HG03354 (cell line): ENCODE results near the gene PRKCA.

Source experiments
- ATAC-seq: cut with Tn5 transposase; IDR thresholded peaks from one replicate; pipeline ENCODE4 v1.9.1; 2021; ENCODE audit warnings: mild to moderate bottlenecking; ENCODE audit not compliant: unreplicated experiment, poor library complexity, severe bottlenecking

Gene PRKCA

DNA sequence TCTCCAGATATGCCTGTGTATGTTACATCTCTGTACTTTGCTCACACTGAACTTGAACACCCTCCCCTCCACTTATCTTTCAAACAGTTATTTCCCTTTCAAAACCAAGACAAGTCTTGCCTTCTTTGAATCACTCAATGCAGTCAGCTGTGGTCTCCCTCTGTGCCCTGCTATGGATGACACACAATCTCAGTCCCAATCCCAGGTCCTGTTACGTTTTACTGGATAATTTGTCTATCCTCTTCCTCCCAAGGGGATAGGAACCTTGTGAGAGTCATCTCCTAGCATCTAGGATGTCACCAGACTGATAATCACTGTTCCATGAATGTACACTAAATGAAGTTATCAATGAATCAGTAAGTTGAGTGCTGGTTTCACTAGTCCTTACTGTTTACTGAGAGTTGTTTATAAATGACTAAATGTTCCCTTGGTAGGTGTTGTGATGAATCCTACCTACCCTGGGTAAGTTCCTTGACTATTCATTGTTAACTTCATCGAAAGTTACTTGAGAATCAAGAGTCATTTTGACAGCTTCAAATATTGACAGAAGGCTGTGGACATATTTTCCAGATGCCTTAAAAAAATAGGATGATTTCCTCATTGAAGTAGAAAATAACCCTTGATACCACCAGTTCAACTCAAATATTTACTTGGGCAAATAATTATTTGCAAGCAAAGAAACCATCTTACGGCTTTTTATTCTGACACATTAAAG is 244.9 kb downstream of the PRKCA start:
- peak; percentile 52 for ATAC-seq

DNA sequence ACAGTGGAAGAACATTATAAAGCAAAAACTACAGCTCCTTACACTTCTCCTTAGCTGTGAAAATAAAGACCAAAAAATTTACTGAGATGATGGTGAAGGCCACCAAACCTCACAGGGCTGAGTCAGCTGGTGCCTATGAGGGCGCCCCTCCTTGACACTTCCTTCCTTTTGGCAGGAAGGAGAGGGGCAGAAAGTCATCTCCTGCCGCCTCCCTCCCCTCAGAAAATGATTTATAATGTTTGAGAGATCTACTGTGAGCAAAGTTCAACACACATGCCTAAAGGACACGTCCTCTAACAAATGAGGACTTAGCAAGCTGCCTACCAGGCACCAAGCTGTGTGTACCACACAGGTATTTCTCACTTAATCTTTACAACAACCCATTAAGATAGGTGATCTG is 245.7 kb downstream of the PRKCA start:
- no peak for ATAC-seq

DNA sequence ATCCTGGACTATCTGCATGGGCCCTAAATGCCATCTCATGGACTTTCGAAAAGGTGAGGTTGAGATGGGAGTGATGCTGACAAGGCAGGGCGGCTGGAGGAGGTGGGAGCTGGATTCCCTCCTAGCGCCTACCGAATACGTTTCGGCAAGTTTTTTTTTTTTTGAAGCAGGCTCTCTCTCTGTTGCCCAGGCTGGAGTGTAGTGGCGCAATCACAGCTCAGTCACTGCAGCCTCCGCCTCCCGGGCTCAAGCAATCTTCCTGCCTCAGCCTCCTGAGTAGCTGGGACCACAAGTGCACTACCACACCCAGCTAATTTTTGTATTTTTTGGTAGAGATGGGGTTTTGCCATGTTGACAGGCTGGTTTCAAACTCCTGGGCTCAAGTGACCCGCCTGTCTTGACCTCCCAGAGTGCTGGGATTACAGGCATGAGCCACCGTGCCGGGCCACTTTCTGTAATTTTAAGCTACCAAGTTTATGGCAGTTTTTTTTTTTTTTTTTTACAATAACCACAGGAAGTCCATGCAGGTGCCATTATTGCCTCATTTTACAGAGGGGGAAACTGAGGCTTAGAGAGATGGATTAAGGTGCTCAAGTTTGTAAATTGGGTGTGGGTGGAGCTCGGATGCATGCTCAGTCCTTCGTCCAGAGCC is 246.4 kb downstream of the PRKCA start:
- ATAC-seq: no peak

DNA sequence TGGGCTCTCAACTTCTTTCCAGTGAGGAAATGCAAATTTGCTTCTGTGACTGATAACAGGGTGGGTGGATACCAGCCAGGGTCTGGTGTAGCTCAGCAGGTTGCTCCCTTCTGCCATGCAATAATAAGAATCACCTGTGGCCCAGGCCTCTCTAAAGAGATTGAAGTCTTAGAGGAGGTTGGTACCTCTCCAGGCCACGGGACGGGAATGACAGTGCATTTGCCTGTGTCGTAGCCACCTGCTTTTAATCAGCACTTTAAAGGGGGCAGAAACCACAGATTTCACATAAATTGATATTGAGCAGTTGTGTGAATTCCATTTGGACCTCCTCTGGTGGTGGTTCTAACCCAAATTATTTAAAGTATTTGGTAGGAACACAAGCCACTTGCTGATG is 246.9 kb downstream of the PRKCA start:
- ATAC-seq: no peak

DNA sequence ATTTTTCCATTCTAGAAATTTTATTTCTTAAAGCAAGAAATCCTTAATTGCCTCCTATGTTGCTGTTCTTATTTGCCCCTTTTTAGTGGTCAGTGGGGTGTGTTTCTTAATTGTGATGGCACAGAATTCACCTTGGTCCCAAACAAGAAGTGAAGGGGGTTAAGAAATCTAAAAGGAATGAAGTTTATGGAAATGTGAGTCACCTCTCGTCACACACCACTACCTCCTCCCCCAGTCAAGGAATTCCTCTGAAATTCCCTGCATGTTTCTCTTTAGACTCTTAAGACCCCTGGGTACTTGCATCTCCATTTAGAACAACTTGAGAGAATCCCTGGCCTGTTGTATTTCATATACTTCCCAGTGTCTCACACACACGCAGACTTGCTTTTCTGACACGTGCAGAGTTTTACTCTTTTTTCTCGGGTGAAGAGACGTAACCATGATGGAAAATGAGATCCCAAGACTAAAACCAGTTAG is 247.4 kb downstream of the PRKCA start:
- no peak for ATAC-seq

DNA sequence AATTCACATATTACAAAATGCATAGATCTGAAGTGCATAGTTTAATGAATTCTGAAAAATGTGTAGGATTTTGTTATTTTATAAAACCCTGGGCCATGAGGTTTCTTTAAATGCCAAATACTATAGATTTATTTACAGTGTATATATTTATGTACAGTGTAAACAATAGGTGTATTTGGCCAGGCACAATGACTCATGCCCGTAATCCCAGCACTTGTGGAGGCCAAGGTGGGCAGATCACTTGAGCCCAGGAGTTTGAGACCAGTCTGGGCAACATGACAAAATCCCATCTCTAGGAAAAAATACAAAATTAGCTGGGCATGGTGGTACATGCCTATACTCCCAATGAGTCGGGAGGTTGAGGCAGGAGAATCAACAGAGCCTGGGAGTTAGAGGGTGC is 249.4 kb downstream of the PRKCA start:
- ATAC-seq: no peak

DNA sequence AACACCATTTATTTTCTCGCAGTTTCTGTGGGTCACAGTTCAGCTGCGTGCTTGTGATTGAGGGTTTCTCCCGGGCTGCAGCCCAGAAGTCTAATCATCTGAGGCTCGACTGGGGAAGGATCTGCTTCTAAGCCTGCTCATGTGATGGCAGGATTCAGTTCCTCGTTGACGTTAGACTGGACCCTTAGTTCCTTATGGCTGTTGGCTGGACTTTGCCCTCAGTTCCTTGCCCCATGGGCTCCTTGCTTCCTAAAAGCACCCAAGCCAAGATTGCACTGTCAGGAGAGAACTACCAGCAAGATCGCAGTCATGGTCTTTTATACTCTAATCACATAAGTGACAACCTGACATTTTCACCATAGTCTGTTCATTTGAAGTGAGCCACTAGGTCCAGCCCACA is 250.0 kb downstream of the PRKCA start:
- ATAC-seq: no peak

DNA sequence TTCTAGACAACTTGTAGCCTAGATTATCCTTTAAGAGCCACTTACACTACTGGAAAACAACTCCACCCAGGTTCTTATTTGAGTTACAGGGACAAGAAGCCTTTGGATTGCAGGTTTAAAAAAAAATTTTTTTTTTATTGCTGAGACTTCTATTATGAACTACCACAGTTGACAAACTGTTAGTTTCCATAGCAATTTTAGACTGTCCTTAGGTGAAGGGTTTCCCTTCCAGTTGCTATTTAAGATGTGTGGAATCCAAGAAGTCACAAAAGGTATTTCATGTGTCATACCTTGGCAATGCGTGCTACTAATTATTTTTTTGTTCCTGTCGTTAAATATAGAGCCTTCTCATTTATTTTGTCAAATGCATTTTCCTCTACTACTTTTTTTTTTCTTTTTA is 253.2 kb downstream of the PRKCA start:
- no peak for ATAC-seq

DNA sequence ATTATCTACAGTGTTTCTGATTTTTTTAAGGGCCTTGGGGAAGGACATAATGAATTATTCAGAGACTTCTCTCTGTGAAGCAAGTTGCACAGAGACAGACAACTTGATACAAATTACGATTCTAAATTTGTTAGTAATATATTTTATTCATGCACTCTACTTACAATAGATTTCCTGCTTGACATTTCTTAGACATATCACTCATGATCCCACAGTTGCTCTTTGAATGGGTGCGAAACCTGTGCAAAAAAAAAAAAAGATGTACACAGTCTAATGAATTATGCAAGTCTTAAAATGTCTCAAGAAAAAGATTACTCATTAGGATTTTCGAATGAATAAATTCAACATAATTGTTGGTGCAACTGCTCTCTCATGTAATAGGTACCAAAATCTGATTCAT is 254.8 kb downstream of the PRKCA start:
- no peak for ATAC-seq

DNA sequence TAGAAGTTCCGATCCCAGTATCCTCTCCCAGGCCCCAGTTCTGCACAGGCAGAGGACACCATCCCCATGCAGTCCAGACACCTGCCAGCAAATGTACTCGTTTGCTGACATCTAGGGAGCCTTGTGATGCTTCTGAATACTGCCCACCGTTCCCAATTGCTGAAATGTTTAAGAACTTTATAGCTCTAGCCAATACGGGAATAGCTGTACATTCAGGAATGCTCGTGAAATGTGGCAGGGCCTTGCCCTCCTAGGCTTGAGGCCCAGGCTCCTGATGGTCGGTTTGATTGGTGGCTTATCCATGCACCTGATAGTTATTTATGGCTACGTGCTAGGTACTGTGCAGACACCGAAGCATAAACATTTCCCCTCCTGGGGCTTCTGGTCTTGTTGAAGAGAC is 255.5 kb downstream of the PRKCA start:
- ATAC-seq: no peak

DNA sequence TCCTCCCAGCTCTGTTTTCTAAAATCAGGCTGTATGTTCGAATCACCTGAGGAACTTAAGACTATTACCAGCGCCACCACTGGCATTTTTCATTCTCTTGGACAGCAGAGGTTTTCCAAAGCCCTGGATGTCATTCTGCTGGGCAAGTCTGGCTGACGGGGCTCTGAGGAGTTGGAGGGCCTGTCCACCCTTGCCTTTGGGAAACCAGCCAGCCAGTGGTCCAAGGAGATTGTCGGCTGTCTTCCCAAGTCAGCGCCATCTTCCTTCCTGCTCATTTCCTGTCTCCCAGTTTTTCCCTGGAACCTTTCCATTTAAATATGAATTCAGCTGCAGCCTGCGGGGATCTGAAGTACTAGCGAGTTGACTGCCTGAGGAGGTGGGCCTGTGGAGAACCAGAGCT is 258.3 kb downstream of the PRKCA start:
- ATAC-seq: no peak

DNA sequence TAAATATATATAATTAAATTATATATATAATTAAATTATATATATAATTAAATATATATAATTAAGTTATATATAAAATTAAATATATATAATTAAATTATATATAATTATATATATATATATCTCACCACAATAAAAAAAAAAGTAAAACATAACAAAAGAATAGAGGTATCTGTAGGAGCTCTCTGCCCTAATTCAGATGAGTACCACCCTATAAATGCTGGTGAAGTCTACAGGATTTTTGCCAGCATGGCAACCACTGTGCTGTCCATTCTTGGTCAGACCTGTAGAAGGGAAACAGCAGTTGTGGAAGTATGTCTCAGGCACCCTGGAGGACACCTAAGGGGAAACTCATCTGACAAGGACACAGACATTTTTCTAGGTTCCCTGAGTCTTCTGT is 259.7 kb downstream of the PRKCA start:
- no peak for ATAC-seq

DNA sequence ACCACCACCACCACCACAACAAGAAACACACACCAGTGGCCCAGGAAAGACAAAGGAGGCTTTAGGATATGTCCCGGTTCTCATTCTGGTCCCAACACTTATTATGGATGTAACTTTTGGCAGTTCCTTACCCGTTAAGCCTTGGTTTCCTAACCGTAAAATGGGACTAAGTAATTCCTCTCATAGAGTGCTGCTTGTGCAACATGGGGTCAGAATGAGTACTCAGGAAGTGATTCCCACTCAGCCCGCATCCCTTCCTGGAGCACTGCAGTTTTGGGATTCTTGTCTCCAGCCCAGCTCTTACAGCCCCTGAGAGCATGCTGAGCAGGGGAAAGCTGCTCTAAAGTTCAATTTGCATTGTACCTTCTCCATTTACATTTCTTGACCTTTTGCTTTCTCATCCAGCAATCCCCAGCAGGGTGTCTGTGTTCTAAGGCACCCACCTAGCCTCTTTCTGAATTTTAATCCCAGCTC is 262.6 kb downstream of the PRKCA start:
- no peak for ATAC-seq

DNA sequence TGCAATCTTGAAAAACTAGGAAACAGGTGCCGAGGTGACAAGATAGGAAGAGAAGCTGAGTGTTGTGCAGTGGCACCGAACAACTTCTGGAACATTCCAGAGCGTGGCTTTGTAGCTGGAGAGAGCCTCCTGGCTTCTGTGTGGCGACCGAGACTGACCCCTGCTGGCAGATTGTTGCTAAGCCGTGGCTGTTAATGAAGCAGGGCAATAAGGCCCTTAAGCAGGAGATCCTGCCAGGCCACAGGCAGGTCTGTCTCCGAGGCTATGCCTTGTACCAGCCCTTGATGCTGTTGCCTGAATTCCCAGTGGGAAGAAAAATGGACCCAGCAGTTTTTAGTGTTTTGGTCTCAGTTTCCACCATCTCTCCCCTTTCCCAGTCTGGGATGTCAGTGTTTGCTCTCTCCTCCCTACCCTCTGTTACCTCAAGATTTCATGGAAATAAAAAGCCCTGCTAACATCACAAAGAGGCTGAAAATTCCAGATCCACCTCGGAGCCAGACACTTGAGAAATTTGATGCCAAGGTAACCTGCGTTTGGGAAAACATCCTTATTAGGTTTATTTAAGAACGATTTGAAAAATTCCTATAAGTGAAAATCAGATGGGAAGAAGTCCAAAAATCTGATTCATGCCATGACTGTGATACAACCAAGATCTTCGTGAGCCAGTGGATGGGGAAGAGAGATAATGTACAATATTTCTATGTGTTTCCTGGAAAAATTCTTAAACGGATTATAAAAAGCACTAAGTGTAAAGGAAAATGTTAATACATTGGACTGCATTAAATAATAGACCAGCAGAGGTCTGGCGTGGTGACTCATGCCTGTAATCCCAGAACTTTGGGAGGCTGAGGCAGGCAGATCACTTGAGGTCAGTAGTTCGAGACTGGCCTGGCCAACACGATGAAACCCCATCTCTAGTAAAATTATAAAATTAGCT is 265.1 kb downstream of the PRKCA start:
- ATAC-seq: peak; percentile 76

DNA sequence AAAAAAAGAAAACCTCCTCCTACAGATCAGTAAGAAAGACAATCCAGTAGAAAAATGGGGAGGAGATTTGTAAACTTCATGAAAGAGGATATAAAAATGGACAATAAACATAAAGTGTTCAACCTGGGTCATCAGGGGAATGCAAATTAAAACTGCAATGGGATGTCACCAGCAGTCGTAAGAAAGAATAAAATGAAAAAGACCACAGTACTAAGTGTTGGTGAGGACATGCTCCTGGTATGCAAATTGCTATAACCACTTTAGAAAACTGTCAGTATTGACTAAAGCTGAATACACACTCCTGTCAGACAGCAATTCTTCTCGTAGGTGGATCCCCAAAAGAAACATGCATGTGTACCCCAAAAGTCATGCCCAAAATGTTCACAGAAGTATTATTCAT is 267.2 kb downstream of the PRKCA start:
- no peak for ATAC-seq

DNA sequence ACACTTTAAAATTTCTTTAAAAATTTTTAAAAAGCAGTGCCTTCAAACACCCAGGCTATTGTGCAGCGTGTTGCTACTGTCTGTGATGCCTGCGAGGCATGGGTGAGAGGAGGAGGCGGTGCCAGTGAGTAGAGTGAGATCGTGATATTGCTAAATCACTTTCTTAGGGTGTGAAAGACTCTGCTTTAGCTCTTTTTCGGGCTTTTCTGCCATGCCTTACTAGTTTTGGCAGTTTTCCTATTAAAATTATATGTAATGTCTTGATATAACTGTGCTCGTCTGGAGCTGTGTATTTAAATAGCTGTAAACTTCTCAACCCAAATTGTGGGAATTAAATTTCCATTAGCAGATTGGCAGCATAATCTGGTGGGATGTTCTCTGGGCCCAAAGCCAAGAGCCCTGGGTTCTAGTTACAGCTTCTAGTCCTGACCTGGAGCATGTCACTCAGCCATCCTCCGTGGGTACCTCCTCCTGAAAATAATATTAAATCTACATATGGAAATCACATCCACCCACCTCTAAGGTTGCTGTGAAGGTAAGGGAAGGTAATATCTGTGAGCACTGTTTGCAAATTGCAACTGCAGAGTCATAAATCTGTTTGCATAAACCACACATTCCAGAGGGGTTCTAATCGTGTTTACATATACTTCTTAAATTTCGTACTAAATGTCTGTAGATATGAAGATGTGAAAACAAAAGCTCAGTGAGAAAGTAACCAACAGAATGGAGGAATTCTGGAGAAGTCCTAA is 268.2 kb downstream of the PRKCA start:
- ATAC-seq: no peak

DNA sequence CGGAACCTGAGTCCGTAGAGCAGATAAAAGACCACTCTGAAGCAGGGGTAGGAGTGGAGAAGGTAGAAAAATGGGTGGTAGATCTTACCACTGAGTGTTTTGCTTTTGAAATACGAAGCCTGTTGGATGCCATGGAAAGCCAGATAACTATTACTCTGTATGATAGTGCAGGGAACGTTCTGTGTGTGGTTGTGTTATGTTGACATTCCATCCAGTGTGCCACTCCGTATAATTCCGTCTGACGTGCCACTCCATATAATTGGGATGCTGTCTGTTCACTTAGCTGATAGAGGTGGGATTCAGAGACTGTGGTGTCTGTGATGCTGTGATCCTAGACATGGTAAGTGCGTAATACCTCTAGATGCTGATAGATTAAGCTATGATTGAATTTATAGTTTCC is 269.3 kb downstream of the PRKCA start:
- no peak for ATAC-seq

DNA sequence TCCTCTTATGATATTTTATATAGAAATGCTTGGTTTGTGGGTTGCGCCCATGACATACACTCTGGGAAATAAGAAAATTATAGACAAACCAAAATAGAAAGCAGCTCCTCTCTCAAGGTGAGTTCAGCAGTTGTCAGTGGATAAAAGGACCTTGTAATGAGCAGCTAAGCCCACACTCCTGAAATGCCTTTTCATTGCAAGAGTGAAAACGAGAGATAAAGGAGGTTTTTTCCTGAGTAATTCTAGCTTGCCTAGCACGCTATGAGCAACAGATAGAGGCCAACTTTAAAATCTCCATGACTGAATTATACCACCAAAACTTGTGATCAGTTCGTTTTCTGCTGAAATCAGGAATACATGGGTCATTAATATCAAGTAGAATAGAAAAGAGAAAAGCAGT is 270.7 kb downstream of the PRKCA start:
- ATAC-seq: no peak

DNA sequence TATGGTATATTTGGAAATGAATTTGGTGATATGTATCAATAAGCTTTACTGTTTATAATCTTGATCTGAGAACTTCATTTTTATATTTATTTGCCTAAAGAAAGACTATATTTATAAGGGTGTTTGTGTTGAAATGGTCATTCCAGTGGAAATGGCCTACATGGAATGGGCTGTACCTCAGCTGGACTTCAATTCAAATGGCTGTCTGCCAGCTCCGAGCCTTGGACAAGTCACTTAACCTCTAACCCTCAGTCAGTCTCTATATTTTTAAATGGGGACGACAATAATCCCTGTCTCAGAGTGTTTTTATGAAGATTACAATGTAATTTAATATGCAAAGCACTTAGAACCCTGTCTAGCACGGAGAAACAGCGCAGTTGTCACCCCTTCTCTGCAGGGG is 271.7 kb downstream of the PRKCA start:
- ATAC-seq: no peak

DNA sequence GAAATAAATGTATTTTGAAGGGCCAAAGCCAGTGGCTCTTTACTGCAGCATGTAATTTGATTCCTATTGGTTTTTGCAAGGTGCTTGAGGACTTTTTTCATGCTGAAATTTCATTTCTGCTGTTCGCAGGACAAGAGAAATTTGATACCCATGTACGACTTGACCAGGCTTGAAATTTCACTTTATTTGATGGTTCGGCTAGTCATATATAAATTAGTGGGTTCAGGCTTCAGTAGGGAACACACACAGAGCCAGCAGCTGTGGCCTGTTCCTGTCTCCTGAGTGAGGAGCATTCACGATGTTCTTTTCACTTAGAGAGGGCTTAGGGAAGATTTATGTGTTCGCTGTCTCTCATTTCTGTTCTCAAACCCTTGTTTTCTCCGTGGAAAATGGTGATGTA is 274.1 kb downstream of the PRKCA start:
- no peak for ATAC-seq
